SJSA1 (cell line): ENCODE measurements around the gene CDHR4. TPM values are rescaled to one million over a fixed set of nuclear protein-coding genes. Genes with fewer than 3 reads are reported as not detected.
"Not testable (repeated sequence)": the region's sequence is repeated elsewhere in the genome, so short reads cannot be mapped to it uniquely, and the experiment has no call there.

Experiments used
- DNase-seq, 2 experiments: peaks; one replicate each; pipeline ENCODE4 v3.0.0-alpha.2; 2015 to 2020; ENCODE audit warnings: low spot score in 2 of 2, low read depth in 1 of 2
- H3K27ac ChIP-seq: fragments of 250-450 bp; sonication (Bioruptor Pico); 2 replicates; pipeline ENCODE4 v1.5.1; 2020; ENCODE audit warnings: mild to moderate bottlenecking, moderate library complexity
- H3K27me3 ChIP-seq: fragments of 250-450 bp; sonication (Bioruptor Pico); replicated peaks from 2 replicates; pipeline ENCODE4 v1.5.1; 2020; ENCODE audit warnings: mild to moderate bottlenecking, moderate library complexity
- H3K36me3 ChIP-seq: fragments of 250-450 bp; sonication (Bioruptor Pico); 2 replicates; pipeline ENCODE4 v1.5.1; 2020; ENCODE audit warnings: mild to moderate bottlenecking
- H3K4me1 ChIP-seq: fragments of 250-450 bp; sonication (Bioruptor Pico); replicated peaks from 2 replicates; pipeline ENCODE4 v1.6.1; 2021; ENCODE audit warnings: mild to moderate bottlenecking
- H3K4me3 ChIP-seq: fragments of 250-450 bp; sonication (Bioruptor Pico); 2 replicates; pipeline ENCODE4 v1.5.1; 2020; ENCODE audit warnings: mild to moderate bottlenecking
- H3K9me3 ChIP-seq: fragments of 250-450 bp; sonication (Bioruptor Pico); replicated peaks from 2 replicates; pipeline ENCODE4 v1.5.1; 2020; ENCODE audit warnings: mild to moderate bottlenecking
- total RNA-seq: library from RNA; depleted of rRNA; stranded (reverse); fragments of >200 nt; shearing (Covaris generic); gene quantifications from 2 replicates; pipeline ENCODE4 v1.2.3, GENCODE V29; 2014; rRNA removed

The CDHR4 gene
- not detected in 2 replicates for total RNA-seq

- Histone ChIP-seq H3K36me3 (peaks cover 3% of the 10 kb centered on the region; the same call in 1 of the 2 replicates), H3K27ac (no peak within 1 kb of the TSS), H3K27me3 (no peaks in the 10 kb centered on the region), H3K4me3 (no peak within 1 kb of the TSS), H3K4me1 (peaks cover 21% of the 10 kb centered on the region), H3K9me3 (no peaks in the 10 kb centered on the region)
- DNase-seq: peak; percentile 21 to 67
These were observed at the start of gene CDHR4 for GRCh38 chr3:49799761-49800160. CDHR4 (minus strand) TSS chr3:49799873; CDS start chr3:49799812, 61 bp downstream.

GRCh38 chr3:49845694-49846093 lies 46.0 kb upstream of the CDHR4 start:
- no peaks in the 10 kb centered on the region for H3K9me3 ChIP-seq
- no peaks in the 10 kb centered on the region for H3K27me3 ChIP-seq
- H3K4me1 ChIP-seq: no peaks in the 10 kb centered on the region
- no peak overlapping the region for H3K4me3 ChIP-seq
- DNase-seq: no peak
- H3K36me3 ChIP-seq: peaks cover 31% of the 10 kb centered on the region
- H3K27ac ChIP-seq: no peak overlapping the region

- Histone ChIP-seq H3K4me3 (no peak overlapping the region), H3K4me1 (no peaks in the 10 kb centered on the region), H3K9me3 (no peaks in the 10 kb centered on the region), H3K27me3 (no peaks in the 10 kb centered on the region), H3K36me3 (peaks cover 32% of the 10 kb centered on the region), H3K27ac (no peak overlapping the region)
- no peak for DNase-seq
These were observed 45.0 kb upstream of the CDHR4 start for GRCh38 chr3:49844464-49845183.

DNA sequence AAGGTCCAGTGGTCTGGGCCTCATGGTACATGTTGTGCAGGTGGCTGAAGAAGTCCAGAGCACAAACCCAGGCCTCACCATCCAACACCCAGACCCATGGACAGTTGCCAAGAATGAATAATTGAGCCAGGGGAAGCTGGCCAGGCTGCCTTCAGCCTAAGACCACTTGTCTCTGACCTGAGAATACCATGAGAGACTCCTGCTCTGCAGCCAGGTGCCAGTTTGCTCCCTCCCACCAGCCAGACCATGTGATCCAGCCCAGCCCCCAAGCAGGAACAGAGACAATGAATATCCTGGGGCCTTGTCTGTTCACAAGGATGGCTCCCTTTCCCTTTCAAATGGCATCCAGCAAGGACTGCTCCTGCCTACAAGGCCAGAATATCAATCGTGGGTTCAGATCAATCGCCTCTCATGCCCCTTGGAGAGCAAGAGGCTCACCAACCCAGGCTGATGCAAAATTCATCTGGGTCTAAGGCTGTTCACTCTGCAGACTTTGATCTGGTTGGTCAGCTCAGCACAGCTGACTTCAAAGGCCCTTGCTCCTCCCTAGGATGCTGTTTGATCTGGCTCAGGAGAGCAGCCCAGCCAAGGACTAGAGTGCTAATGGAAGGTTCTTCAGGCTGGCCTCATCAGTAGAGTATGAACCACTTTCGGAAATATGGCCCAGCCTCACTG lies 43.3 kb upstream of the CDHR4 start:
- H3K36me3 ChIP-seq: peaks cover 47% of the 10 kb centered on the region
- H3K27ac ChIP-seq: no peak overlapping the region

GRCh38 chr3:49841806-49842205 lies 42.1 kb upstream of the CDHR4 start:
- Histone ChIP-seq H3K27ac (no peak overlapping the region), H3K9me3 (no peaks in the 10 kb centered on the region), H3K27me3 (no peaks in the 10 kb centered on the region), H3K4me1 (no peaks in the 10 kb centered on the region), H3K36me3 (peaks cover 46% of the 10 kb centered on the region), H3K4me3 (no peak overlapping the region)
- no peak for DNase-seq

More for the DNA sequence above, 43.3 kb upstream of the CDHR4 start:
- Histone ChIP-seq H3K4me1 (no peaks in the 10 kb centered on the region), H3K4me3 (no peak overlapping the region), H3K9me3 (no peaks in the 10 kb centered on the region), H3K27me3 (no peaks in the 10 kb centered on the region)
- DNase-seq: no peak

- no peak overlapping the region for H3K4me3 ChIP-seq
- no peaks in the 10 kb centered on the region for H3K4me1 ChIP-seq
- no peak overlapping the region for H3K27ac ChIP-seq
- no peaks in the 10 kb centered on the region for H3K9me3 ChIP-seq
- H3K27me3 ChIP-seq: no peaks in the 10 kb centered on the region
- peaks cover 44% of the 10 kb centered on the region for H3K36me3 ChIP-seq
- DNase-seq: peak in 1 of 2 experiments; percentile 7
These were observed 41.5 kb upstream of the CDHR4 start for GRCh38 chr3:49841126-49841696.

- DNase-seq: no peak
- Histone ChIP-seq H3K36me3 (peaks cover 43% of the 10 kb centered on the region), H3K4me3 (no peak overlapping the region), H3K4me1 (no peaks in the 10 kb centered on the region), H3K27ac (no peak overlapping the region), H3K9me3 (no peaks in the 10 kb centered on the region), H3K27me3 (no peaks in the 10 kb centered on the region)
These were observed 40.7 kb upstream of the CDHR4 start for GRCh38 chr3:49840388-49840787.

DNA sequence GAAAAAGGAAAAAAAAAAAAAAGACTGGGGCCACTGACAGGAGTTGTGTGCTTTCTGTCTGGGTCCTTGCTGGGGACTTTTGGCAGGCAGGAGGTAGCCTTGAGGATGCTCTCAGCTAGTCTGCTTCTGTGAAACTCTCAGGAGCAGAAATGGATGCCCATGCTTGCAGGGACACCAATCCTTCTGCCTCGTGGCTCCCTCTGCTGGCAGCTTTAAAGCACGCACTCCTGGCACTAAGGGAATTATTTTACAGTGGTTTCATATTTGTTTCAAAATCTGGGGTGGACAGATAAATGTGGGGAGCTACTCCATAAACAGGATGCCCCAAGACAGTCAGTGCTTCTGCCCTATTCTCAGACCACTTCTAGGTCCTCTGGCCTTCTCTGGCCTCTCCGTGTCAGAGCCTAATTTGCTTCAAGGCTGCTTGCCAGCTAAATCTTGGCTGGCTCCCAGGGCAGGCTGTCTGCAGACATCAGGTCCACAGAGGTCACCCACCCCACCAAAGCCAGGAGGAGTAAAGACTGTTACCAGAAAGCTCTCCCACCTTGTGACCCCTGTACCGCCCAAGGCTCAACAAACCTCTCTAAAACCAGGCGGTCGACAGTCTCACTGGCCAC lies 39.6 kb upstream of the CDHR4 start:
- Histone ChIP-seq H3K9me3 (no peaks in the 10 kb centered on the region), H3K4me3 (no peak overlapping the region), H3K4me1 (no peaks in the 10 kb centered on the region), H3K36me3 (peaks cover 42% of the 10 kb centered on the region), H3K27me3 (no peaks in the 10 kb centered on the region), H3K27ac (no peak overlapping the region)
- DNase-seq: peak; percentile 41 to 60

- Histone ChIP-seq H3K4me3 (no peak overlapping the region), H3K27ac (no peak overlapping the region), H3K36me3 (peaks cover 33% of the 10 kb centered on the region), H3K4me1 (no peaks in the 10 kb centered on the region), H3K9me3 (no peaks in the 10 kb centered on the region), H3K27me3 (no peaks in the 10 kb centered on the region)
- DNase-seq: no peak
These were observed 31.7 kb upstream of the CDHR4 start for GRCh38 chr3:49831341-49831740.

DNA sequence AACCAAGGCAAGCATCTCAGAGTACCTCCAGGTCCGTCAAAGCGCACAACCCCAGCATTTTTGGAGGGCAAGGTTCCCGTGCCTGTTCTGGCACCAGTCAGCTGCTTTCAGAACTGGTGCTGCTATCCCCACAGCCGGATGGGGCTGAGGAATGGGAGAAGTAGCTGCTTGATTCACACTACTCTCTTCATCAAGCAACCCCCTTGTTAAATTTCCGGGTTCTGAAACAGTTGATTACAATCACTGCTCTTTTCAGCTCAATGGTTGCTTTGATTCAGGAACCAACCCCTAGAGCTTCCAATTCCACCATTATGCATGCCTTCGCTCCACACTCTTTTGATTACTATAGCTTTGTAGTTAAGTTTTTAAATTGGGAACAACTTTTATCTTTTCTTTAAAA lies 26.3 kb upstream of the CDHR4 start:
- H3K9me3 ChIP-seq: no peaks in the 10 kb centered on the region
- H3K4me1 ChIP-seq: no peaks in the 10 kb centered on the region
- peaks cover 11% of the 10 kb centered on the region for H3K36me3 ChIP-seq
- H3K4me3 ChIP-seq: no peak overlapping the region
- H3K27ac ChIP-seq: no peak overlapping the region
- no peak for DNase-seq
- H3K27me3 ChIP-seq: no peaks in the 10 kb centered on the region

- DNase-seq, H3K4me1 ChIP-seq, H3K27ac ChIP-seq, H3K36me3 ChIP-seq, H3K9me3 ChIP-seq, H3K27me3 ChIP-seq, H3K4me3 ChIP-seq: not testable (repeated sequence)
These were observed 23.5 kb upstream of the CDHR4 start for GRCh38 chr3:49823131-49823530.

DNA sequence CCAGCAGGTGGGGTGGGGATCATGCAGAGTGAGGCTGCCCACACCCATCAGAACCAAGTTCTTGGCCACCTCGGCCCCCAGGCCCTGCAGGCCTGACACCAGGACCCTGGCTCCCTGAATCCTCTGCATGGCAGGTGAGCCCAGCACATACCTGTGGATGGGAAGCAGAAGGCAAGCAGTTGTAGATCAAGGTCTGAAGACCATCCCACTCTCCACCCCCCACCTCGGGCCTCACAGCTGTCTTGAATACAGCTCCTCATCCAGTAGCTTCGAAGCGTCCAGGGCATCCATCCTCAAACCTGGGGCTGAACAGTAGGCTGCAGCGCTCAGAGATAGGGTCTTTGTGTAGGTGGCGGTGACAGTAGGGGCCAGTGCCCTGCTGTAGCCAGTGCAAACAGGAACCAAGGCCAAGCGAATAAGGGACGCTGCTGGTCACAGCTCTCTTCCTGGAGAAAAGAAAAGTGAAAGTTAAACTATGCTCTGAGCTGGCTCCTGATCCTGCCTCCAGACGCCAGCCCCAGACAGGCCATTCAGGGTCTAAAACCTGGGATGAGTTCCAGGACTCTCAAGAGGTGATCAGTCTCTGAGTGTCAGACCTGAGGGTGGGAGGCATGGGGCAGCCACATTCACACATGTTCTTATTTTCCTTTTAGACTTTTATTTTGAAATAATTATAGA lies 14.0 kb upstream of the CDHR4 start, which contains the start of gene UBA7:
Gene UBA7, minus strand, starts transcription at position 457 of the 678 bp plus-strand sequence. Its CDS starts 166 bp downstream, at position 291.
- Histone ChIP-seq H3K4me3 (peak within 1 kb of the TSS; percentile 31), H3K4me1 (peaks cover 9% of the 10 kb centered on the region), H3K27ac (peak within 1 kb of the TSS; percentile 34), H3K27me3 (no peaks in the 10 kb centered on the region), H3K9me3 (no peaks in the 10 kb centered on the region), H3K36me3 (no peaks in the 10 kb centered on the region)
- DNase-seq: peak in 1 of 2 experiments; percentile 56

- no peak for DNase-seq
- no peak overlapping the region for H3K27ac ChIP-seq
- H3K36me3 ChIP-seq: no peaks in the 10 kb centered on the region
- peaks cover 9% of the 10 kb centered on the region for H3K4me1 ChIP-seq
- H3K4me3 ChIP-seq: peak overlapping the region; percentile 31
- H3K27me3 ChIP-seq: no peaks in the 10 kb centered on the region
- H3K9me3 ChIP-seq: no peaks in the 10 kb centered on the region
These were observed 13.3 kb upstream of the CDHR4 start for GRCh38 chr3:49812916-49813496.
